ENCODE measurements around the gene ZCCHC10. TPM values are rescaled to one million over a fixed set of nuclear protein-coding genes. Genes with fewer than 3 reads are reported as not detected.

Gene ZCCHC10
- total RNA-seq, 1 donor from 2014 or later: 21.7 TPM

Other genes starting within 250 kb of the ZCCHC10 start
- 22.0 and 25.3 TPM in 2 replicates for gene SEPTIN8, start 249.3 kb downstream of the ZCCHC10 start, total RNA-seq
- gene SOWAHA, start 213.2 kb downstream of the ZCCHC10 start, total RNA-seq: 0.11 and 0.36 TPM in 2 replicates
- gene SHROOM1, start 195.9 kb downstream of the ZCCHC10 start, total RNA-seq: 7.7 and 10.0 TPM in 2 replicates
- gene GDF9, start 160.1 kb downstream of the ZCCHC10 start, total RNA-seq: 0.27 and 0.57 TPM in 2 replicates
- gene UQCRQ, start 159.9 kb downstream of the ZCCHC10 start, total RNA-seq: 99.8 and 134 TPM in 2 replicates
- gene LEAP2, start 152.9 kb downstream of the ZCCHC10 start, total RNA-seq: 0.88 and 1.0 TPM in 2 replicates
- gene AFF4, start 62.9 kb downstream of the ZCCHC10 start, total RNA-seq: 87.9 and 98.6 TPM in 2 replicates
- gene HSPA4, start 25.5 kb upstream of the ZCCHC10 start, total RNA-seq: 145 TPM in 2 replicates